ENCODE measurements around the gene KCTD17. TPM values are rescaled to one million over a fixed set of nuclear protein-coding genes. Genes with fewer than 3 reads are reported as not detected.

KCTD17 gene
- total RNA-seq, 1 experiment from 2014 or later: 29.5 TPM

DNA sequence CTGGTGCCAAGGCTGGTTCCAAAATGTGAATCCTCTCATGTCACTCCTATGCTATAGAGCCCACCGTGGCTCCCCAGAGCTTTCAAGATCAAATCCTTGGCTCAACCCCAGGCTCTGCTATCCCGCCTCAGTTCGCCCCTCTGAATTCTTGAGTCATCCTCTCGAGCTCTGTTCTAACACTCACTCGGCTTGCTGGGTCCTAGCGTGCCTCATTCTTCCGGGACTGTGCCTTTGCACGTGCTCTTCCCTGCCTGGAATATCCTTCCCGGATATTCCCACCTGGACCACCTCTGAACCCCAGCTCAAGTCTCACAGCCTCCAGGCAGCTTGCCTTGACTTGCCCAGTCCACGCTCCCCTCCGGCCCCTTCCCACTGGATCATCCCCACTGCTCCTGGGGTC lies 13.0 kb downstream of the KCTD17 start:
- no peak for TF ChIP-seq EZH2 (IDR thresholded peaks at IDR 0.05; ENCODE audit: low read depth)
- no peak for TF ChIP-seq CTCF (conservative IDR thresholded peaks at IDR 0.05)
- no peaks in the 10 kb centered on the region for H3K79me2 ChIP-seq (ENCODE audit: low read depth)
- peak overlapping the region; percentile 42; the same call in 1 of the 2 replicates for H3K4me2 ChIP-seq
- no peaks in the 10 kb centered on the region for H3K36me3 ChIP-seq (ENCODE audit: low read depth)
- intact Hi-C loops (cut with micrococcal nuclease; ENCODE audit: unreplicated experiment): no loop called here
- BruUV-seq (replicated peaks): no TSS peak
- no peaks in the 10 kb centered on the region for H4K20me1 ChIP-seq (ENCODE audit: insufficient read depth)
- no peaks in the 10 kb centered on the region for H3K9me3 ChIP-seq (ENCODE audit: insufficient read depth, low read depth)
- CTCF ChIA-PET: interaction anchor here (0.5 kb wide), 1 partner anchor 504 kb away, joined by 16 read pairs; no protein-coding TSS in a partner anchor
- H3K4me1 ChIP-seq (replicated peaks; ENCODE audit: insufficient read depth): peaks cover 31% of the 10 kb centered on the region
- H3K27me3 ChIP-seq (ENCODE audit: insufficient read depth, low read depth): peaks cover 2% of the 10 kb centered on the region; the same call in 1 of the 2 replicates
- POLR2A ChIA-PET (ENCODE audit: unreplicated experiment): no interaction called here
- no peak overlapping the region for H3K27ac ChIP-seq
- no peaks in the 10 kb centered on the region for H3K9me2 ChIP-seq (ENCODE audit: insufficient read depth)
- no peak overlapping the region for H2AFZ ChIP-seq
- DNase-seq: no peak
- H3K4me3 ChIP-seq: no peak overlapping the region
- no peaks in the 10 kb centered on the region; the same call in 1 of the 2 replicates for H3F3A ChIP-seq (ENCODE audit: insufficient read depth, low read depth)

DNA sequence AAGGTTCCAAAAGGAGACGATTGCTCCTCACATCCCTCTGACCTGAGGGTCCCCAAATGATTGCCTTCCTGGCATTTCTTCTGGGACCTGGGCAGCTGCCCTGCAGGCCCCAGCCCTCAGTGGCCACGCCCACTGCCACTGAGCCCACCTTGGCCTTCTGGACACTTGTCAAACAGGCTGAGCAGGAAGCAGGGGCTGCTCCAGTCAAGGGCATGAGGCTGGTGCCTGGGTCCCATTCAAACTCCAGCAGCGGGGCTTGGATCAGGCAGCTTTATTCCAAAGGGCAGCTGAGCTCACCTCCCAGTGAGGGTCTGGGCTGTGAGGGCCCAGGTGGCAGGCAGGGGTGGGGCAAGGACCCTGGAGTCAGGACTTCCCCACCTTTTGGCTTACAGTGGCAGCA lies 13.6 kb downstream of the KCTD17 start:
- no peaks in the 10 kb centered on the region for H3K9me2 ChIP-seq (ENCODE audit: insufficient read depth)
- DNase-seq: peak in 1 of 2 experiments; percentile 57
- peaks cover 9% of the 10 kb centered on the region for H3K27me3 ChIP-seq (ENCODE audit: insufficient read depth, low read depth)
- no TSS peak for BruUV-seq (replicated peaks)
- intact Hi-C loops (cut with micrococcal nuclease; ENCODE audit: unreplicated experiment): no loop called here
- H2AFZ ChIP-seq: no peak overlapping the region
- no peak overlapping the region for H3K27ac ChIP-seq
- TF ChIP-seq CTCF (conservative IDR thresholded peaks at IDR 0.05): no peak
- no peak for TF ChIP-seq EZH2 (IDR thresholded peaks at IDR 0.05; ENCODE audit: low read depth)
- no peaks in the 10 kb centered on the region for H3K36me3 ChIP-seq (ENCODE audit: low read depth)
- peaks cover 31% of the 10 kb centered on the region for H3K4me1 ChIP-seq (replicated peaks; ENCODE audit: insufficient read depth)
- H4K20me1 ChIP-seq (ENCODE audit: insufficient read depth): no peaks in the 10 kb centered on the region
- no peak overlapping the region for H3K4me3 ChIP-seq
- no peaks in the 10 kb centered on the region for H3K79me2 ChIP-seq (ENCODE audit: low read depth)
- POLR2A ChIA-PET (ENCODE audit: unreplicated experiment): no interaction called here
- CTCF ChIA-PET: no interaction called here
- H3F3A ChIP-seq (ENCODE audit: insufficient read depth, low read depth): no peaks in the 10 kb centered on the region; the same call in 1 of the 2 replicates
- peak overlapping the region; percentile 42 for H3K4me2 ChIP-seq
- no peaks in the 10 kb centered on the region for H3K9me3 ChIP-seq (ENCODE audit: insufficient read depth, low read depth)

DNA sequence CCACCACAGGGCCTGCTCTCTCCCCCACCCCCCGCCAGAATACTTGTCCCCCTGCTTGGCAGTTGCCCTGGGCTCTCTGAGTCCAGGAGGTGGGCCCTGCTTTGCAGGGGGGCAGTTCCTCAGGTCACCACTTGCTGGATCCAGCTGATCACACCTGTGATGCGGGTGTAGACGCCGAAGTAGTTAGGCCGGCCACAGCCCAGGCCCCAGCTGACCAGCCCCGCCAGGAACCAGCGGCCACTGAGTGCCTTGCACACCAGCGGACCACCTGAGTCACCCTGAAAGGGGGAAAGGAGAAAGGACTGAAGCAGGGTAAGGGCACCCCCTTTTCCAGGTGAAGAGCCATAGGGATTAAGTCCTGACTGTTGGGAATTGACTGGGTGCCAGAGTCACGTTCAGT lies 14.4 kb downstream of the KCTD17 start:
- no peak overlapping the region for H3K27ac ChIP-seq
- H3K4me3 ChIP-seq: no peak overlapping the region
- TF ChIP-seq EZH2 (IDR thresholded peaks at IDR 0.05; ENCODE audit: low read depth) (no peak), CTCF (conservative IDR thresholded peaks at IDR 0.05) (no peak)

More for the DNA sequence above, 14.4 kb downstream of the KCTD17 start:
- Histone ChIP-seq H3K9me3 (ENCODE audit: insufficient read depth, low read depth) (no peaks in the 10 kb centered on the region), H3K4me2 (no peak overlapping the region), H4K20me1 (ENCODE audit: insufficient read depth) (no peaks in the 10 kb centered on the region), H3K36me3 (ENCODE audit: low read depth) (no peaks in the 10 kb centered on the region), H2AFZ (no peak overlapping the region), H3K27me3 (ENCODE audit: insufficient read depth, low read depth) (peaks cover 16% of the 10 kb centered on the region), H3K79me2 (ENCODE audit: low read depth) (no peaks in the 10 kb centered on the region), H3K4me1 (replicated peaks; ENCODE audit: insufficient read depth) (peaks cover 31% of the 10 kb centered on the region), H3K9me2 (ENCODE audit: insufficient read depth) (no peaks in the 10 kb centered on the region), H3F3A (ENCODE audit: insufficient read depth, low read depth) (no peaks in the 10 kb centered on the region; the same call in 1 of the 2 replicates)
- intact Hi-C loops (cut with micrococcal nuclease; ENCODE audit: unreplicated experiment): no loop called here
- DNase-seq: no peak
- ChIA-PET CTCF (no interaction called here), POLR2A (ENCODE audit: unreplicated experiment) (no interaction called here)
- BruUV-seq (replicated peaks): no TSS peak

Measured in PC-9 (cell line).